Kidney epithelial cell (primary cell): ENCODE data around the gene KDELR3. TPM values are rescaled to one million over a fixed set of nuclear protein-coding genes. Genes with fewer than 3 reads are reported as not detected.

Experiments used
- DNase-seq: peaks from one replicate; pipeline ENCODE4 v3.0.0-alpha.2; 2010; ENCODE audit warnings: low read depth
- H3K27me3 ChIP-seq: 2 replicates; pipeline ENCODE4 v1.6.0; 2011; ENCODE audit warnings: low read length; ENCODE audit not compliant: control insufficient read depth, insufficient read depth
- H3K36me3 ChIP-seq: 2 replicates; pipeline ENCODE4 v1.5.1; 2011; ENCODE audit warnings: low read length; ENCODE audit not compliant: control insufficient read depth, insufficient read depth
- H3K4me3 ChIP-seq: 2 replicates; pipeline ENCODE4 v1.5.1; 2011; ENCODE audit warnings: low read depth, mild to moderate bottlenecking, control low read depth, low read length
- total RNA-seq: library from RNA; depleted of rRNA; stranded (reverse); fragments of >200 nt; gene quantifications from 2 replicates; pipeline ENCODE4 v1.2.3, GENCODE V29; 2015
- TF ChIP-seq, protein P1 (sequence below): IDR thresholded peaks from 2 replicates; pipeline ENCODE4 v1.5.1; 2011; ENCODE audit warnings: mild to moderate bottlenecking, moderate library complexity, low read length, control low read depth, inconsistent platforms; ENCODE audit not compliant: insufficient read depth, poor library complexity, severe bottlenecking

The KDELR3 gene
- total RNA-seq, 1 donor from 2014 or later, result 17.0 TPM

DNA sequence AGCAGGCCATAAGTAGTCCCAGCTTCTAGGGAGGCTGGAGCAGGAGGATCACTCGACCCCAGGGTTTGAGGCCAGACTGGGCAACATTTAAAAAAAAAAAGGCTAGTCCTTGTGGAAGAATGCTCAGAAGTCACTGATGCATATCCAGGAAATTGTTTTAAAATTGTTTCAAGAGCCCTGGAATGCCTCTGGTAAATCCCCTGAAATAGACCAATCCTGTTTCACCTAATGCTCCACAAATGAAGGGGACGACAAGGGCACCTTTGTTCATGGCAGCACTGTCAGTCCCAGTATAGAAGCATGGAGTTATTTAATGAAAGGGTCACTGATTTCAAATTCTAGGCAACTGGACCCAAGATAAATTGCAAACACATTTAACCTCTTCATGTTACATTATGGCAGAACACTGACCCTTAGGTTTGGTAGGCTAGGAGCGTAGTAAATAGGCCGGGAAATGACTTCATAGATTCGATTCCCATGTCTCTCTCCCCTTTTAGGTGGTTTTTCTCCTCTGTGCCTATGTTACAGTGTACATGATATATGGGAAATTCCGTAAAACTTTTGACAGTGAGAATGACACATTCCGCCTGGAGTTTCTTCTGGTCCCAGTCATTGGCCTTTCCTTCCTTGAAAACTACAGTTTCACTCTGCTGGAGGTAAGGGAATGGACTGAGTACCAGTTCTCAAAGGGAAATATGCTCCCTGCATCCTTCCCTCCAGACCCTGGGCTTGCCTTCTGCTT lies 11.4 kb downstream of the KDELR3 start:
- TF ChIP-seq, protein P1, sequence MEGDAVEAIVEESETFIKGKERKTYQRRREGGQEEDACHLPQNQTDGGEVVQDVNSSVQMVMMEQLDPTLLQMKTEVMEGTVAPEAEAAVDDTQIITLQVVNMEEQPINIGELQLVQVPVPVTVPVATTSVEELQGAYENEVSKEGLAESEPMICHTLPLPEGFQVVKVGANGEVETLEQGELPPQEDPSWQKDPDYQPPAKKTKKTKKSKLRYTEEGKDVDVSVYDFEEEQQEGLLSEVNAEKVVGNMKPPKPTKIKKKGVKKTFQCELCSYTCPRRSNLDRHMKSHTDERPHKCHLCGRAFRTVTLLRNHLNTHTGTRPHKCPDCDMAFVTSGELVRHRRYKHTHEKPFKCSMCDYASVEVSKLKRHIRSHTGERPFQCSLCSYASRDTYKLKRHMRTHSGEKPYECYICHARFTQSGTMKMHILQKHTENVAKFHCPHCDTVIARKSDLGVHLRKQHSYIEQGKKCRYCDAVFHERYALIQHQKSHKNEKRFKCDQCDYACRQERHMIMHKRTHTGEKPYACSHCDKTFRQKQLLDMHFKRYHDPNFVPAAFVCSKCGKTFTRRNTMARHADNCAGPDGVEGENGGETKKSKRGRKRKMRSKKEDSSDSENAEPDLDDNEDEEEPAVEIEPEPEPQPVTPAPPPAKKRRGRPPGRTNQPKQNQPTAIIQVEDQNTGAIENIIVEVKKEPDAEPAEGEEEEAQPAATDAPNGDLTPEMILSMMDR, result no peak
- Histone ChIP-seq H3K27me3 (no peaks in the 10 kb centered on the region), H3K36me3 (peaks cover 2% of the 10 kb centered on the region), H3K4me3 (no peak overlapping the region)
- DNase-seq, result peak; percentile 63

DNA sequence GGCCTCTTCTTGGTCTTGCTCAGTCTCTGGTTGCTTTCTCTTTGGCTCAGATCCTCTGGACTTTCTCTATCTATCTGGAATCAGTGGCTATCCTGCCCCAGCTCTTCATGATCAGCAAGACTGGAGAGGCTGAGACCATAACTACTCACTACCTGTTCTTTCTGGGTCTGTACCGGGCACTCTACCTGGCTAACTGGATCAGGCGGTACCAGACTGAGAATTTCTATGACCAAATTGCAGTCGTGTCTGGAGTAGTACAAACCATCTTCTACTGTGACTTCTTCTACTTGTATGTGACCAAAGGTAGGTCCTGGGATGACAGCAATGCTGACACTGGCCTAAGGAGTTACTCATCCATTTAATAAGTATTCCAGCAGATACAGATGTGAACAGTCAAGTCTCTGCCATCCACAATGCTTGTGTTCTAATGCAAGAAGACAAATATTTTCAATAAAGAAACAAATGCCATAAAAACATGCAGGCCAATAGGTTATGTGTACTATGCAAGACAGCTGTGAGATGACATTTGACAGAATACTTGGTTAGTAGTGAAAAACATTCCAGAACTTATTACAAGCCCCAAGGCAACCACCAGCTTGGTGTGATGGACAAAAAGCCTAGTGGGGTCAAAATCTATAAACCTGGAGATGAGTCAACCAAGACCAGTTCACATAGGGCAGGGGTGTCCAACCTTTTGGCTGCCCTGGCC lies 13.4 kb downstream of the KDELR3 start:
- Histone ChIP-seq H3K27me3 (no peaks in the 10 kb centered on the region), H3K4me3 (no peak overlapping the region), H3K36me3 (peaks cover 3% of the 10 kb centered on the region)
- TF ChIP-seq, protein P1, result no peak
- no peak for DNase-seq

DNA sequence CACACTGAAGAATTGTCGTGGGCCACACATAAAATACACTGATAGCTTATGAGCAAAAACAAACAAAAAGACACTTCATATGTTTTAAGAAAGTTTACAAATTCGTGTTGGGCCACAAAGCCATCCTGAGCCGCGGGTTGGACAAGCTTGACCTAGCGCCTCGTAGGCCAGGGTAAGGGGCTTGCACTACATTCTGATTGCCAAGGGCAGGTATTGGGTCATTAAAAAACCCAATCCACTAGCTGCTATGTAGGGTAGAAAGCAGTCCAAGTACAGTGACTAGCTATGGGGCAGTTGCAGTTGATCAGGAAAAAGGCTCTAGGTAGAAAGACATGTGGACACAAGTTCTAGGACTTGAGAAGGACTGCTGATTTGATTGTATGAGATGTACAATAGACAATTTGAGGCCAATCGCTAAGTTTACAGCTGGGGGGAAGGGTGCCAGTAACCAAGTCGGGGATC lies 14.0 kb downstream of the KDELR3 start:
- no peaks in the 10 kb centered on the region for H3K27me3 ChIP-seq
- peaks cover 3% of the 10 kb centered on the region for H3K36me3 ChIP-seq
- DNase-seq, result no peak
- H3K4me3 ChIP-seq, result no peak overlapping the region
- TF ChIP-seq, protein P1, result no peak

DNA sequence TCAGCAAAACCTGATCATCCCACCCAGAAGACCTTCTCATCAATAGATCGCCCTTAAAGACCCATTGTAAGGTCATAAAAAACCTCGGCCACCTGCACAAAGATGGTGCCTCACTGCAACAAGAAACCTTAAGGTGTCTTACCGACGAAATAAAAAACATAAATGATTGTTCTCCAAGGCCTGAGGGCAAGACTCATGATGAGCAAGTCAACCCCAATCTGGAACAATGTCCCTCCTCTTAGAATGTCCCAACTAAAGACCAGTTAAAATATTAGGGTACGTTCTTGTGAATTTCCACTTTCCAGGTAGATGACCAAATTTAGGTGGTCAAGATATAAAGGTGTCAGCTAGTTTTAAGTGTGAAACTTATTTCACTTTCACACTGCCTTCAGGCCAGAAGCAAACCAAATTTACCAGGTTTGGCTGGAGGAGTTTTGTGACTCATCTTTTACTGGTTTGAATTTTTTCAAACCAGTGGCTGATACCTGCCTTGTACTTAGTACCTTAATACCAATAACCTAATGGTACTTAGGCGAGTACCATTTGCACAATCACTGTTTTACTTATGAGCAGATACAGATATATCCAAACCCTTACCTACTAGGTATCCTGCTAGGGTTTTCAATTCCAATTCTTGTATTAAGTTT lies 14.9 kb downstream of the KDELR3 start:
- no peak for DNase-seq
- H3K36me3 ChIP-seq, result peaks cover 3% of the 10 kb centered on the region

DNA sequence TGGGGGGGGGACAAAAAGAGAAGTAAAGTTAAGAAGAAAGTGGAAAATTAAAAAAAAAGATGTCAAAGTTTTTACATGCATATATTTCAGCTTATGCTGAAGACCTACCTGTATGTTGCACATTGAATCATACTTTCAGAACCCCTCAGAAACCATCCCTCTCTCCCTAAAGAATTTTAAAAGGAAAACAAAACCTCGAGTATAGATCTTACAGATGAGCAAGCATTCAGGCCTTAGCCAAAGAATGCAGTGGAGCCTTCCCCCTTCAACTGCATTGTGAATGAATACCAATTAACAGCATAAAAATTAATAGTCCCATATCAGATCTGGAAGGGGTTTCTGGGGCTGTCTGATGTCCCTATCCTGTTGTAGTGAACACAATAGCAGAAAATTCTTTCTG lies 16.3 kb downstream of the KDELR3 start:
- TF ChIP-seq, protein P1, result no peak
- H3K4me3 ChIP-seq, result no peak overlapping the region
- peaks cover 4% of the 10 kb centered on the region for H3K36me3 ChIP-seq
- DNase-seq, result no peak
- no peaks in the 10 kb centered on the region for H3K27me3 ChIP-seq

More for the DNA sequence above, 14.9 kb downstream of the KDELR3 start:
- H3K4me3 ChIP-seq, result no peak overlapping the region
- H3K27me3 ChIP-seq, result no peaks in the 10 kb centered on the region
- TF ChIP-seq, protein P1, result no peak
